RWPE2 (cell line): ENCODE data around the gene TMOD1.
"Not testable (repeated sequence)": the region's sequence is repeated elsewhere in the genome, so short reads cannot be mapped to it uniquely, and the experiment has no call there.

Experiments used
- ATAC-seq: fragments of 200-7000 bp; cut with Tn5 transposase; 3 replicates; pipeline ENCODE4 v1.9.1; 2021; ENCODE audit warnings: low read depth
- DNase-seq: peaks from one replicate; pipeline ENCODE4 v3.0.0-alpha.2; 2020; ENCODE audit warnings: low spot score
- H3K27ac ChIP-seq: fragments of 450-650 bp; 2 replicates; pipeline ENCODE4 v1.5.1; 2017; ENCODE audit warnings: mild to moderate bottlenecking; ENCODE audit not compliant: poor library complexity, severe bottlenecking
- H3K27me3 ChIP-seq: fragments of 250-450 bp; sonication (Bioruptor Pico); 2 replicates; pipeline ENCODE4 v1.5.1; 2021; ENCODE audit warnings: mild to moderate bottlenecking, moderate library complexity; ENCODE audit not compliant: insufficient read depth, poor library complexity, severe bottlenecking
- H3K36me3 ChIP-seq: fragments of 250-450 bp; sonication (Bioruptor Pico); 2 replicates; pipeline ENCODE4 v1.5.1; 2020; ENCODE audit warnings: low read depth, mild to moderate bottlenecking, moderate library complexity
- H3K4me1 ChIP-seq: fragments of 250-450 bp; sonication (Bioruptor Pico); 2 replicates; pipeline ENCODE4 v1.5.1; 2021; ENCODE audit warnings: mild to moderate bottlenecking, moderate library complexity; ENCODE audit not compliant: insufficient read depth, poor library complexity, severe bottlenecking
- H3K4me3 ChIP-seq: fragments of 250-450 bp; sonication (Bioruptor Pico); 2 replicates; pipeline ENCODE4 v1.5.1; 2021; ENCODE audit warnings: mild to moderate bottlenecking, moderate library complexity; ENCODE audit not compliant: severe bottlenecking
- H3K9me3 ChIP-seq: fragments of 250-450 bp; sonication (Bioruptor Pico); 2 replicates; pipeline ENCODE4 v1.5.1; 2021; ENCODE audit warnings: mild to moderate bottlenecking, moderate library complexity; ENCODE audit not compliant: severe bottlenecking
- TF ChIP-seq, protein P1 (sequence below): fragments of 450-650 bp; IDR thresholded peaks from one replicate; pipeline ENCODE4 v1.5.1; 2017; ENCODE audit warnings: mild to moderate bottlenecking, moderate library complexity; ENCODE audit not compliant: poor library complexity, severe bottlenecking

TMOD1 gene

DNA sequence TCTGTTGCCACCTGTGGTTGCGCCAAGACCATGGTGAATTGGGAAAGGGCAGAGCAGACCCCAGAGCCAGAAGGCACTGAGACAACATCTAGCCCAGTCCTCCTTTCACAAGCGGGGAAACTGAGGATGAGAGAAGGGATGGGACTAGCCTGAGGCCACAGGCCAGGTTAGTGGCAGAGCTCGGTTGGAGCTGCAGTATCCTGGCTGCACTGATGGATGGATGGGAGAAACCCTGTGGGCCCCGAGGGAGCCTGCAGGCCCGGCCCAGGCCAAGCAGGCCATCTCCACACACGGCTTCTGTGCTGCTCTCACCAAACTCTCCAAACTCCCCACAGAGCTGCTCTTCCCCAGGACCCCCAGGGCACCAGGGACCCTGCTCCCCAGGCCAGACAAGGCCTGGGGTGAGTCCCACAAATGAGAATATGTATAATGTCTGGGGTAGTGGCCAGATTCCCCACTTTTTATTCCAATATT is 71.5 kb downstream of the TMOD1 start:
- Histone ChIP-seq H3K27ac (no peak overlapping the region), H3K36me3 (no peaks in the 10 kb centered on the region), H3K4me1 (no peaks in the 10 kb centered on the region), H3K27me3 (no peaks in the 10 kb centered on the region), H3K4me3 (no peak overlapping the region), H3K9me3 (no peaks in the 10 kb centered on the region)
- DNase-seq (no peak), ATAC-seq (no peak)
- TF ChIP-seq, protein P1, sequence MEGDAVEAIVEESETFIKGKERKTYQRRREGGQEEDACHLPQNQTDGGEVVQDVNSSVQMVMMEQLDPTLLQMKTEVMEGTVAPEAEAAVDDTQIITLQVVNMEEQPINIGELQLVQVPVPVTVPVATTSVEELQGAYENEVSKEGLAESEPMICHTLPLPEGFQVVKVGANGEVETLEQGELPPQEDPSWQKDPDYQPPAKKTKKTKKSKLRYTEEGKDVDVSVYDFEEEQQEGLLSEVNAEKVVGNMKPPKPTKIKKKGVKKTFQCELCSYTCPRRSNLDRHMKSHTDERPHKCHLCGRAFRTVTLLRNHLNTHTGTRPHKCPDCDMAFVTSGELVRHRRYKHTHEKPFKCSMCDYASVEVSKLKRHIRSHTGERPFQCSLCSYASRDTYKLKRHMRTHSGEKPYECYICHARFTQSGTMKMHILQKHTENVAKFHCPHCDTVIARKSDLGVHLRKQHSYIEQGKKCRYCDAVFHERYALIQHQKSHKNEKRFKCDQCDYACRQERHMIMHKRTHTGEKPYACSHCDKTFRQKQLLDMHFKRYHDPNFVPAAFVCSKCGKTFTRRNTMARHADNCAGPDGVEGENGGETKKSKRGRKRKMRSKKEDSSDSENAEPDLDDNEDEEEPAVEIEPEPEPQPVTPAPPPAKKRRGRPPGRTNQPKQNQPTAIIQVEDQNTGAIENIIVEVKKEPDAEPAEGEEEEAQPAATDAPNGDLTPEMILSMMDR, result no peak

DNA sequence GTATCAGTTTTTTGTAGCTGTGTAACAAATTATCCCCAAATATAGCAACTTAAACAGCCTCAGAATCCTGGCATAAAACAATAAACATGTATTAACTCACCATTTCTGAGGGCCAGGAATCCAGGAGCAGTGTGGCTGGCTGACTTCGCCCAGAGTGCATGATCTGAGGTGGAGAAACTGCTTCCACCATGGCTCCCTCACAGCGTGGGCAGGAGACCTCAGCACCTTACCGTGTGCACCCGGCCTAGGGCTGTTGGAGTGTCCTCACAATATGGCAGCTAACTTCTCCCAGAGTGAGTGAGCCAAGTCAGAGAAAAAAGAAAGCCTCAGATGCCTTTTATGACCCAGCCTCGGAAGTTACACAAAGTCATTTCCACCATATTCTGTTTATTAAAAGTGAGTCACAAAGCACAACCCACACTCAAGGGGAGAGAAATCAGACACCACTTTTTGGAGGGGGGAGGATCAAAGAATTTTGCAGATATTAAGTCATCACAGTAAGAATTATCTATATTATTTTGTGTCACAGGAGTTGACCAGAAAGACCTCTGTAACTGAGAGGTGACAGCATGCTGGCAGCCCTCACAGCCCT is 72.1 kb downstream of the TMOD1 start:
- H3K27me3 ChIP-seq, result no peaks in the 10 kb centered on the region
- DNase-seq, result no peak
- TF ChIP-seq, protein P1, result no peak
- no peaks in the 10 kb centered on the region for H3K9me3 ChIP-seq
- no peak overlapping the region for H3K4me3 ChIP-seq
- no peak overlapping the region for H3K27ac ChIP-seq
- ATAC-seq, result no peak; the same call in 2 of the 3 replicates
- no peaks in the 10 kb centered on the region for H3K4me1 ChIP-seq
- H3K36me3 ChIP-seq, result no peaks in the 10 kb centered on the region

DNA sequence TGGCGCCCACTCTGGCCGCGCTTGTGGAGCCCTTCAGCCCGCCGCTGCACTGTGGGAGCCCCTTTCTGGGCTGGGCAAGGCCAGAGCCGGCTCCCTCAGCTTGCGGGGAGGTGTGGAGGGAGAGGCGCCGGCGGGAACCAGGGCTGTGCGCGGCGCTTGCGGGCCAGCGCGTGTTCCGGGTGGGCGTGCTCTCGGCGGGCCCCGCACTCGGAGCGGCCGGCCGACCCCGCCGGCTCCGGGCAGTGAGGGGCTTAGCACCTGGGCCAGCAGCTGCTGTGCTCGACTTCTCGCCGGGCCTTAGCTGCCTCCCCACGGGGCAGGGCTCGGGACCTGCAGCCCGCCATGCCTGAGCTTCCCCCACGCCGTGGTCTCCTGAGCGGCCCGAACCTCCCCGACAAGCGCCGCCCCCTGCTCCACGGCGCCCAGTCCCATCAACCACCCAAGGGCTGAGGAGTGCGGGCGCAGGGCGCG is 72.7 kb downstream of the TMOD1 start:
- not testable (repeated sequence) for H3K36me3 ChIP-seq, ATAC-seq, DNase-seq, H3K4me3 ChIP-seq, H3K4me1 ChIP-seq, H3K27me3 ChIP-seq, H3K9me3 ChIP-seq, H3K27ac ChIP-seq

DNA sequence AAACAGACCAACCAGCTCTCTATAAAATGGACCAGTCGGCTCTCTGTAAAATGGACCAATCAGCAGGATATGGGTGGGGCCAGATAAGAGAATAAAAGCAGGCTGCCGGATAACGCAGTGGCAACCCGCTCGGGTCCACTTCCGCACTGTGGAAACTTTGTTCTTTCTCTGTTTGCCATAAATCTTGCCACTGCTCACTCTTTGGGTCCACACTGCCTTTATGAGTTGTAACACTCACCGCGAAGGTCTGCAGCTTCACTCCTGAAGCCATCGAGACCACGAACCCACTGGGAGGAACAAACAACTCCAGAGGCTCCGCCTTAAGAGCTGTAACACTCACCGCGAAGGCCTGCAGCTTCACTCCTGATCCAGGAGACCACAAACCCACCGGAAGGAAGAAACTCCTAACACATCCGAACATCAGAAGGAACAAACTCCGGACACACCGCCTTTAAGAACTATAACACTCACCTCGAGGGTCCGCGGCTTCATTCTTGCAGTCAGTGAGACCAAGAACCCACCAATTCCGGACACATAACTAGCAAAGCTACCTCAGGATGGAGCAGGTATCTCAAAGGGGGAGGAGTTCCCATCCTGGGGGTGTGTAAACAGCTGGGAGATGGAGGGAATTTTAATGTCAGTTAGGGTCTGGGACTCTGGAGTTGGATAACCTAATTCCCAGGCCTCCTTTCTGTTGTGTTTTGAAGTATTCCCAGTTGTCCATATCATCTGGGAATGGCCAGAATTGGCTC is 73.6 kb downstream of the TMOD1 start:
- ATAC-seq, H3K4me1 ChIP-seq: not testable (repeated sequence)

DNA sequence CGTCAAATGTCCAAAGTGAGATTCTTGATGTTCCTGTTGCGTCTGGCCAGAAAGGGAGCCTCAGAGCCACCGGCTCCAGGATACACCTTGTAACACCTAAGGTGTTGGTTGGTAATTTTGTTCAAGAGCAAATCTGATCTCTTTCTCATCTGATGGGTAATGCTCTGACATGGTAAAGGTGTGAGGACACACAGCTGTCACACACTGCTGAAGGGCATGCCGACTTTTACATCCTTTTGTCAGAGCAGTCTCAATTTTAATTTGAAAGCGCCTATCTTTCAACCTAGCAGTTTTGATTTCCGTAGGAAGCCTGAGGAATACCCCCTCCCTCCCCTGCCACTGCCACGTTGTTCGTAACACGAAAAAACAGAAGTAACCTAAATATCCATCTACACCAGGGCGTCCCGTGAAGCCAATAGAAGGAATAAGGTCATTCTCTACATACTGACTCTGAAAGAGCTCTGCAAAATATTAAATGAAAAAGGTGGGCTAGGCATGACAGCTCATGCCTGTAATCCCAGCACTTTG is 74.3 kb downstream of the TMOD1 start:
- Histone ChIP-seq H3K9me3 (no peaks in the 10 kb centered on the region), H3K27ac (no peak overlapping the region), H3K4me1 (no peaks in the 10 kb centered on the region), H3K36me3 (no peaks in the 10 kb centered on the region), H3K27me3 (no peaks in the 10 kb centered on the region), H3K4me3 (no peak overlapping the region)
- DNase-seq (no peak), ATAC-seq (no peak)
- TF ChIP-seq, protein P1, result no peak

More for the DNA sequence above, 73.6 kb downstream of the TMOD1 start:
- not testable (repeated sequence) for H3K27ac ChIP-seq, H3K36me3 ChIP-seq, H3K9me3 ChIP-seq, H3K4me3 ChIP-seq, H3K27me3 ChIP-seq, DNase-seq
